Left kidney (tissue), 2 donors: ENCODE measurements around the gene ARFGEF3. TPM values are rescaled to one million over a fixed set of nuclear protein-coding genes. Genes with fewer than 3 reads are reported as not detected.
A peak's percentile ranks its signal among the peaks of the same experiment; 100 is the strongest.

Experiments
- DNase-seq: peaks from one replicate; pipeline ENCODE4 v3.0.0-alpha.2; 2013
- polyA plus RNA-seq: library from polyadenylated mRNA; unstranded; fragments of 120-200 nt; gene quantifications from one replicate; pipeline ENCODE4 v1.2.1, GENCODE V29; 2013; ENCODE audit not compliant: insufficient read length

Gene ARFGEF3
- polyA plus RNA-seq, 1 donor = 8.5 TPM

- DNase-seq = no peak
Observed at GRCh38 chr6:138307352-138307751, 145.6 kb downstream of the ARFGEF3 start.

- peak; percentile 10 for DNase-seq
Observed at GRCh38 chr6:138307816-138308730, 146.3 kb downstream of the ARFGEF3 start.

GRCh38 chr6:138308731-138309110 is 147.0 kb downstream of the ARFGEF3 start:
- DNase-seq = no peak

GRCh38 chr6:138309695-138310094 is 148.0 kb downstream of the ARFGEF3 start:
- DNase-seq = no peak

- peak; percentile 8 for DNase-seq
Observed at GRCh38 chr6:138310294-138310693, 148.6 kb downstream of the ARFGEF3 start.

GRCh38 chr6:138310821-138311220 is 149.1 kb downstream of the ARFGEF3 start:
- DNase-seq = no peak

GRCh38 chr6:138311268-138311667 is 149.5 kb downstream of the ARFGEF3 start:
- DNase-seq = no peak

- DNase-seq = no peak
Observed at GRCh38 chr6:138318741-138319375, 157.1 kb downstream of the ARFGEF3 start.

GRCh38 chr6:138321934-138322333 is 160.2 kb downstream of the ARFGEF3 start:
- DNase-seq = no peak

- no peak for DNase-seq
Observed at GRCh38 chr6:138323821-138324220, 162.1 kb downstream of the ARFGEF3 start.

- no peak for DNase-seq
Observed at GRCh38 chr6:138328210-138328609, 166.5 kb downstream of the ARFGEF3 start.

- DNase-seq = no peak
Observed at GRCh38 chr6:138330763-138331162, 169.0 kb downstream of the ARFGEF3 start.

GRCh38 chr6:138331444-138331843 is 169.7 kb downstream of the ARFGEF3 start:
- DNase-seq = no peak

GRCh38 chr6:138331984-138332383 is 170.2 kb downstream of the ARFGEF3 start:
- no peak for DNase-seq

GRCh38 chr6:138334000-138334399 is 172.3 kb downstream of the ARFGEF3 start:
- DNase-seq = no peak

- DNase-seq = no peak
Observed at GRCh38 chr6:138334963-138335362, 173.2 kb downstream of the ARFGEF3 start.

GRCh38 chr6:138336221-138336620 is 174.5 kb downstream of the ARFGEF3 start:
- no peak for DNase-seq

- DNase-seq = no peak
Observed at GRCh38 chr6:138337076-138337475, 175.3 kb downstream of the ARFGEF3 start.

- DNase-seq = no peak
Observed at GRCh38 chr6:138339024-138339423, 177.3 kb downstream of the ARFGEF3 start.

GRCh38 chr6:138341176-138341575 is 179.4 kb downstream of the ARFGEF3 start:
- no peak for DNase-seq

- no peak for DNase-seq
Observed at GRCh38 chr6:138343112-138343511, 181.4 kb downstream of the ARFGEF3 start.

GRCh38 chr6:138345565-138346285 is 184.0 kb downstream of the ARFGEF3 start:
- DNase-seq = no peak
